ENCODE measurements around the gene CDIPT.

GRCh38 chr16:29910819-29911675 is 48.0 kb upstream of the CDIPT start:
- TF ChIP-seq CTCF (conservative IDR thresholded peaks at IDR 0.05; ENCODE audit: low read length) (no peak), EZH2phosphoT487 (IDR thresholded peaks at IDR 0.05; ENCODE audit: borderline replicate concordance) (no peak)
